ENCODE results near the gene AIFM2. TPM values are rescaled to one million over a fixed set of nuclear protein-coding genes. Genes with fewer than 3 reads are reported as not detected.

AIFM2 gene
- total and polyA plus RNA-seq, 10 of the 15 experiments (the other 5 are each of a cell fraction or from before 2014, with no cell fraction given), result 4.5 to 30.8 (median 15.6) TPM

GRCh38 chr10:70145666-70146488 is 13.3 kb upstream of the AIFM2 start (continued):
- TF ChIP-seq, protein P1, sequence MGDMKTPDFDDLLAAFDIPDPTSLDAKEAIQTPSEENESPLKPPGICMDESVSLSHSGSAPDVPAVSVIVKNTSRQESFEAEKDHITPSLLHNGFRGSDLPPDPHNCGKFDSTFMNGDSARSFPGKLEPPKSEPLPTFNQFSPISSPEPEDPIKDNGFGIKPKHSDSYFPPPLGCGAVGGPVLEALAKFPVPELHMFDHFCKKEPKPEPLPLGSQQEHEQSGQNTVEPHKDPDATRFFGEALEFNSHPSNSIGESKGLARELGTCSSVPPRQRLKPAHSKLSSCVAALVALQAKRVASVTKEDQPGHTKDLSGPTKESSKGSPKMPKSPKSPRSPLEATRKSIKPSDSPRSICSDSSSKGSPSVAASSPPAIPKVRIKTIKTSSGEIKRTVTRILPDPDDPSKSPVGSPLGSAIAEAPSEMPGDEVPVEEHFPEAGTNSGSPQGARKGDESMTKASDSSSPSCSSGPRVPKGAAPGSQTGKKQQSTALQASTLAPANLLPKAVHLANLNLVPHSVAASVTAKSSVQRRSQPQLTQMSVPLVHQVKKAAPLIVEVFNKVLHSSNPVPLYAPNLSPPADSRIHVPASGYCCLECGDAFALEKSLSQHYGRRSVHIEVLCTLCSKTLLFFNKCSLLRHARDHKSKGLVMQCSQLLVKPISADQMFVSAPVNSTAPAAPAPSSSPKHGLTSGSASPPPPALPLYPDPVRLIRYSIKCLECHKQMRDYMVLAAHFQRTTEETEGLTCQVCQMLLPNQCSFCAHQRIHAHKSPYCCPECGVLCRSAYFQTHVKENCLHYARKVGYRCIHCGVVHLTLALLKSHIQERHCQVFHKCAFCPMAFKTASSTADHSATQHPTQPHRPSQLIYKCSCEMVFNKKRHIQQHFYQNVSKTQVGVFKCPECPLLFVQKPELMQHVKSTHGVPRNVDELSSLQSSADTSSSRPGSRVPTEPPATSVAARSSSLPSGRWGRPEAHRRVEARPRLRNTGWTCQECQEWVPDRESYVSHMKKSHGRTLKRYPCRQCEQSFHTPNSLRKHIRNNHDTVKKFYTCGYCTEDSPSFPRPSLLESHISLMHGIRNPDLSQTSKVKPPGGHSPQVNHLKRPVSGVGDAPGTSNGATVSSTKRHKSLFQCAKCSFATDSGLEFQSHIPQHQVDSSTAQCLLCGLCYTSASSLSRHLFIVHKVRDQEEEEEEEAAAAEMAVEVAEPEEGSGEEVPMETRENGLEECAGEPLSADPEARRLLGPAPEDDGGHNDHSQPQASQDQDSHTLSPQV (IDR thresholded peaks at IDR 0.05), result peak; percentile 46; the same call in 1 of the 2 replicates
- no peak for TF ChIP-seq PRDM15 (CRISPR knock-in tag; IDR thresholded peaks at IDR 0.05)
- no peak for TF ChIP-seq ZNF384 (IDR thresholded peaks at IDR 0.05; ENCODE audit: borderline replicate concordance, low read depth, low read length)
- TF ChIP-seq CBFB (IDR thresholded peaks at IDR 0.05; ENCODE audit: low read depth), result no peak; the same call in 1 of the 2 replicates
- TF ChIP-seq JUND (IDR thresholded peaks at IDR 0.05; ENCODE audit: low read depth, low read length), result no peak
- no peak for TF ChIP-seq WRNIP1 (IDR thresholded peaks at IDR 0.05; ENCODE audit: borderline replicate concordance, low read depth, low read length)
- TF ChIP-seq, protein P2, sequence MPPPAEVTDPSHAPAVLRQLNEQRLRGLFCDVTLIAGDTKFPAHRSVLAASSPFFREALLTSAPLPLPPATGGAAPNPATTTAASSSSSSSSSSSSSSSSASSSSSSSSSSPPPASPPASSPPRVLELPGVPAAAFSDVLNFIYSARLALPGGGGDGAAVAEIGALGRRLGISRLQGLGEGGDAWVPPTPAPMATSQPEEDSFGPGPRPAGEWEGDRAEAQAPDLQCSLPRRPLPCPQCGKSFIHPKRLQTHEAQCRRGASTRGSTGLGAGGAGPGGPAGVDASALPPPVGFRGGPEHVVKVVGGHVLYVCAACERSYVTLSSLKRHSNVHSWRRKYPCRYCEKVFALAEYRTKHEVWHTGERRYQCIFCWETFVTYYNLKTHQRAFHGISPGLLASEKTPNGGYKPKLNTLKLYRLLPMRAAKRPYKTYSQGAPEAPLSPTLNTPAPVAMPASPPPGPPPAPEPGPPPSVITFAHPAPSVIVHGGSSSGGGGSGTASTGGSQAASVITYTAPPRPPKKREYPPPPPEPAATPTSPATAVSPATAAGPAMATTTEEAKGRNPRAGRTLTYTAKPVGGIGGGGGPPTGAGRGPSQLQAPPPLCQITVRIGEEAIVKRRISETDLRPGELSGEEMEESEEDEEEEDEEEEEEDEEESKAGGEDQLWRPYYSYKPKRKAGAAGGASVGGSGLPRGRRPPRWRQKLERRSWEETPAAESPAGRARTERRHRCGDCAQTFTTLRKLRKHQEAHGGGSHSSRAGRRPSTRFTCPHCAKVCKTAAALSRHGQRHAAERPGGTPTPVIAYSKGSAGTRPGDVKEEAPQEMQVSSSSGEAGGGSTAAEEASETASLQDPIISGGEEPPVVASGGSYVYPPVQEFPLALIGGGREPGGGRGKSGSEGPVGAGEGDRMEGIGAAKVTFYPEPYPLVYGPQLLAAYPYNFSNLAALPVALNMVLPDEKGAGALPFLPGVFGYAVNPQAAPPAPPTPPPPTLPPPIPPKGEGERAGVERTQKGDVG (CRISPR knock-in tag; IDR thresholded peaks at IDR 0.05), result no peak
- TF ChIP-seq LARP7 (IDR thresholded peaks at IDR 0.05), result peak; percentile 86
- TF ChIP-seq BCL11A (IDR thresholded peaks at IDR 0.05; ENCODE audit: low read depth, low read length), result no peak
- peak; percentile 73 for TF ChIP-seq DPF2 (IDR thresholded peaks at IDR 0.05)
- no peak for TF ChIP-seq EP300 (IDR thresholded peaks at IDR 0.05; ENCODE audit: borderline replicate concordance in 1 of 2, control insufficient read depth in 1 of 2, low read depth in 2 of 2, low read length in 2 of 2)
- no peak for TF ChIP-seq YBX1 (IDR thresholded peaks at IDR 0.05)
- peak; percentile 81 for TF ChIP-seq YY1 (IDR thresholded peaks at IDR 0.05; ENCODE audit: low read depth, low read length)
- no peak for TF ChIP-seq RAD51 (IDR thresholded peaks at IDR 0.05)
- TF ChIP-seq SIN3A (IDR thresholded peaks at IDR 0.05; ENCODE audit: low read depth, low read length), result peak; percentile 24; the same call in 1 of the 2 replicates
- TF ChIP-seq, protein P3, sequence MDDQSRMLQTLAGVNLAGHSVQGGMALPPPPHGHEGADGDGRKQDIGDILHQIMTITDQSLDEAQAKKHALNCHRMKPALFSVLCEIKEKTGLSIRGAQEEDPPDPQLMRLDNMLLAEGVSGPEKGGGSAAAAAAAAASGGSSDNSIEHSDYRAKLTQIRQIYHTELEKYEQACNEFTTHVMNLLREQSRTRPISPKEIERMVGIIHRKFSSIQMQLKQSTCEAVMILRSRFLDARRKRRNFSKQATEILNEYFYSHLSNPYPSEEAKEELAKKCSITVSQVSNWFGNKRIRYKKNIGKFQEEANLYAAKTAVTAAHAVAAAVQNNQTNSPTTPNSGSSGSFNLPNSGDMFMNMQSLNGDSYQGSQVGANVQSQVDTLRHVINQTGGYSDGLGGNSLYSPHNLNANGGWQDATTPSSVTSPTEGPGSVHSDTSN (IDR thresholded peaks at IDR 0.05; ENCODE audit: insufficient replicate concordance, low read depth, low read length), result no peak
- TF ChIP-seq CREM (IDR thresholded peaks at IDR 0.05; ENCODE audit: low read depth), result peak; percentile 25; the same call in 1 of the 2 replicates

Data from GM12878 (cell line).